Endodermal cell (in vitro differentiated cells): ENCODE data around the gene NADK2. TPM values are rescaled to one million over a fixed set of nuclear protein-coding genes. Genes with fewer than 3 reads are reported as not detected.

Source experiments
- DNase-seq: peaks from one replicate; pipeline ENCODE4 v3.0.0-alpha.2; 2017
- H3K27ac ChIP-seq: 2 replicates; pipeline ENCODE4 v1.5.1; 2013; ENCODE audit warnings: mild to moderate bottlenecking, low read depth, low read length, moderate library complexity
- H3K27me3 ChIP-seq: 2 replicates; pipeline ENCODE4 v1.6.1; 2013; ENCODE audit warnings: mild to moderate bottlenecking, low read length, moderate library complexity; ENCODE audit not compliant: insufficient read depth, control insufficient read depth, poor library complexity, severe bottlenecking
- H3K36me3 ChIP-seq: 2 replicates; pipeline ENCODE4 v1.7.0; 2013; ENCODE audit warnings: mild to moderate bottlenecking, low read length, moderate library complexity; ENCODE audit not compliant: control insufficient read depth, insufficient read depth
- H3K4me1 ChIP-seq: one replicate; pipeline ENCODE4 v1.7.0; 2013; ENCODE audit warnings: low read length; ENCODE audit not compliant: control insufficient read depth, insufficient read depth
- H3K4me3 ChIP-seq: 2 replicates; pipeline ENCODE4 v1.5.1; 2013; ENCODE audit warnings: mild to moderate bottlenecking, low read length, moderate library complexity
- H3K9ac ChIP-seq: 2 replicates; pipeline ENCODE4 v1.6.1; 2013; ENCODE audit warnings: mild to moderate bottlenecking, low read length, moderate library complexity; ENCODE audit not compliant: poor library complexity, severe bottlenecking; ENCODE audit errors: extremely low read depth
- H3K9me3 ChIP-seq: 2 replicates; pipeline ENCODE4 v1.6.1; 2013; ENCODE audit warnings: mild to moderate bottlenecking, low read length, moderate library complexity; ENCODE audit not compliant: control insufficient read depth
- H3K27ac Mint-ChIP-seq: 2 replicates; pipeline ENCODE4 v1.8.0; 2020; ENCODE audit warnings: mixed read lengths
- H3K27me3 Mint-ChIP-seq: 2 replicates; pipeline ENCODE4 v1.8.0; 2021; ENCODE audit warnings: mild to moderate bottlenecking, mixed read lengths; ENCODE audit not compliant: insufficient read depth
- H3K36me3 Mint-ChIP-seq: 2 replicates; pipeline ENCODE4 v1.8.0; 2020; ENCODE audit warnings: low read depth, mixed read lengths
- H3K4me1 Mint-ChIP-seq: 2 replicates; pipeline ENCODE4 v1.8.0; 2020; ENCODE audit warnings: mixed read lengths
- H3K4me3 Mint-ChIP-seq: 2 replicates; pipeline ENCODE4 v1.8.0; 2020; ENCODE audit warnings: mild to moderate bottlenecking, moderate library complexity, mixed read lengths
- H3K9me3 Mint-ChIP-seq: 2 replicates; pipeline ENCODE4 v1.8.0; 2020; ENCODE audit warnings: mild to moderate bottlenecking, mixed read lengths
- WGBS, 2 experiments: methylation state at CpG; one replicate each; pipeline versions ENCODE4 v1.1.5 to v1.1.7; 2013; ENCODE audit warnings: missing lambda C conversion rate in 2 of 2, mixed read lengths in 1 of 2; ENCODE audit not compliant: insufficient coverage in 1 of 2, insufficient read length in 1 of 2; 5-methylcytosine and 5-hydroxymethylcytosine counted together
- total RNA-seq, 2 donors: library from RNA; stranded (reverse); fragmentation: NEBNext Ultra II Directional in 1 of 2; extraction: Animal tissue kit (Norgen Biotek cat#: 25700) in 1 of 2; gene quantifications; 2 replicates in 1 of 2; 3 replicates in 1 of 2; pipeline ENCODE4 v1.2.1, GENCODE V29; 2021
- TF ChIP-seq, protein P1 (sequence below): fragments of 200-600 bp; sonication (generic); conservative IDR thresholded peaks from 2 replicates; pipeline ENCODE4 v1.5.0; 2021; ENCODE audit warnings: antibody characterized with exemption, mild to moderate bottlenecking

The NADK2 gene
- total RNA-seq, 2 donors from 2014 or later = 27.5 to 44.5 TPM

- Mint-ChIP-seq H3K9me3 (no peaks in the 10 kb centered on the region), H3K4me3 (peak overlapping the region; percentile 76), H3K4me1 (peaks cover 20% of the 10 kb centered on the region), H3K36me3 (no peaks in the 10 kb centered on the region), H3K27ac (no peak overlapping the region), H3K27me3 (peaks cover 20% of the 10 kb centered on the region)
- no peak for DNase-seq
- Histone ChIP-seq H3K27ac (no peak overlapping the region), H3K9ac (no peak overlapping the region), H3K9me3 (no peaks in the 10 kb centered on the region), H3K36me3 (no peaks in the 10 kb centered on the region), H3K4me1 (peaks cover 3% of the 10 kb centered on the region), H3K27me3 (no peaks in the 10 kb centered on the region), H3K4me3 (peak overlapping the region; percentile 80)
- WGBS, 2 experiments = 60 to 89% methylated on average over 2 to 4 of the region's 4 CpGs
- TF ChIP-seq, protein P1, sequence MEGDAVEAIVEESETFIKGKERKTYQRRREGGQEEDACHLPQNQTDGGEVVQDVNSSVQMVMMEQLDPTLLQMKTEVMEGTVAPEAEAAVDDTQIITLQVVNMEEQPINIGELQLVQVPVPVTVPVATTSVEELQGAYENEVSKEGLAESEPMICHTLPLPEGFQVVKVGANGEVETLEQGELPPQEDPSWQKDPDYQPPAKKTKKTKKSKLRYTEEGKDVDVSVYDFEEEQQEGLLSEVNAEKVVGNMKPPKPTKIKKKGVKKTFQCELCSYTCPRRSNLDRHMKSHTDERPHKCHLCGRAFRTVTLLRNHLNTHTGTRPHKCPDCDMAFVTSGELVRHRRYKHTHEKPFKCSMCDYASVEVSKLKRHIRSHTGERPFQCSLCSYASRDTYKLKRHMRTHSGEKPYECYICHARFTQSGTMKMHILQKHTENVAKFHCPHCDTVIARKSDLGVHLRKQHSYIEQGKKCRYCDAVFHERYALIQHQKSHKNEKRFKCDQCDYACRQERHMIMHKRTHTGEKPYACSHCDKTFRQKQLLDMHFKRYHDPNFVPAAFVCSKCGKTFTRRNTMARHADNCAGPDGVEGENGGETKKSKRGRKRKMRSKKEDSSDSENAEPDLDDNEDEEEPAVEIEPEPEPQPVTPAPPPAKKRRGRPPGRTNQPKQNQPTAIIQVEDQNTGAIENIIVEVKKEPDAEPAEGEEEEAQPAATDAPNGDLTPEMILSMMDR = no peak
These were observed 2.1 kb downstream of the NADK2 start for GRCh38 chr5:36239370-36240293.

DNA sequence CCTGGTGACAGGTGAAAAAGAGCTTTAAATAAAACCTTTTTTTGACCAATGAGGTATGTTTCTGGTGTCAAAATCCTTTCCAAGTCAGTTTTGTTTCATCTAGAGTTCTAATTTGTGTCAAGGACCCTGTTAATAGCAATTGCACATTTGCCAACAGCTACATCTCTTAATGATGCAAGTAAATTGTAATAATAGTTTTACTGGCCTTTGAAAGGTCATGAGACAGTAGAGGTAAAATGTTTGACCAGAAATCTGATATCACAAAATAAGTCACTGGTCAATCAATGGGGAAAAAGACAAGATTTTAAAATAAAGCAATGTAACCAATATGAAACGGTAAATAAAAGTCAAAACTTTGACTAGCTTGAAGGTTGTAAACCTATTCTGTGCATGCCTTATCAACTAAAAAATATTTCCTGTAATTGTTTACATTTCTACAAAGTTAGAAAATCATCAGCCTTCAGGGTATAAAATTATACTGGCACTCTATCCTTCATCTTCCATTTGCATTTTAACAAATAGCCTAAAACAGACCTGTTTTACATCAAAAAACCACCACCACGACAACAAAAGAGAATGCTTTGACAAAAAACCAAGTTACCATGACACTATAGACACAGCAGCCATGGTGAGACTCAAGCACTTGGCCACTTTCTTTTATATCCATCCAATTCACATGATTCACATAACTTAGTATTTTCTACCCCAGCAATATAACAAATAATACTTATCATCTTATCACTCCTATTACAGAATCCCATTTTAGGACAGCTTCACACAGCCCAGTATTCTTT, 3.0 kb downstream of the NADK2 start:
- no peak overlapping the region for H3K9ac ChIP-seq
- Mint-ChIP-seq H3K4me1 (peaks cover 20% of the 10 kb centered on the region), H3K36me3 (no peaks in the 10 kb centered on the region), H3K27me3 (peaks cover 17% of the 10 kb centered on the region), H3K27ac (no peak overlapping the region), H3K9me3 (no peaks in the 10 kb centered on the region), H3K4me3 (no peak overlapping the region)
- H3K27me3 ChIP-seq = no peaks in the 10 kb centered on the region
- H3K9me3 ChIP-seq = no peaks in the 10 kb centered on the region
- H3K27ac ChIP-seq = no peak overlapping the region
- TF ChIP-seq, protein P1 = no peak
- DNase-seq = no peak
- H3K4me3 ChIP-seq = no peak overlapping the region
- WGBS, 2 experiments = 74 to 91% methylated on average over 1 to 2 of the region's 2 CpGs
- peaks cover 3% of the 10 kb centered on the region for H3K4me1 ChIP-seq
- H3K36me3 ChIP-seq = no peaks in the 10 kb centered on the region

GRCh38 chr5:36237751-36238150, 4.0 kb downstream of the NADK2 start:
- no peak for DNase-seq
- H3K27me3 Mint-ChIP-seq = peaks cover 7% of the 10 kb centered on the region
- Histone ChIP-seq H3K27me3 (no peaks in the 10 kb centered on the region), H3K36me3 (no peaks in the 10 kb centered on the region), H3K4me1 (peaks cover 3% of the 10 kb centered on the region), H3K9me3 (no peaks in the 10 kb centered on the region), H3K27ac (no peak overlapping the region), H3K4me3 (no peak overlapping the region), H3K9ac (no peak overlapping the region)
- no peak overlapping the region for H3K27ac Mint-ChIP-seq
- no peaks in the 10 kb centered on the region for H3K9me3 Mint-ChIP-seq
- peaks cover 23% of the 10 kb centered on the region for H3K4me1 Mint-ChIP-seq
- 94 to 100% methylated on average over 2 of the region's 2 CpGs for WGBS, 2 experiments
- H3K4me3 Mint-ChIP-seq = no peak overlapping the region
- TF ChIP-seq, protein P1 = no peak
- H3K36me3 Mint-ChIP-seq = no peaks in the 10 kb centered on the region
